Caco-2 (cell line): ENCODE data around the gene USP40. TPM values are rescaled to one million over a fixed set of nuclear protein-coding genes. Genes with fewer than 3 reads are reported as not detected.

Experiments
- BruUV-seq: library from RNA; stranded (reverse); fragments of 400-500 nt; replicated peaks from 2 replicates; lab custom pipeline; 2021; lab: Mats Ljungman, UMichigan
- CTCF ChIA-PET: fragments of 300-600 bp; sonication (Branson Sonifier 250); formaldehyde crosslinking; loops from one replicate; lab custom pipeline; 2022; ENCODE audit warnings: antibody characterized with exemption; lab: Charles Lee
- POLR2A ChIA-PET: fragments of 300-600 bp; sonication (Branson Sonifier 250); formaldehyde crosslinking; loops from one replicate; lab custom pipeline; 2022; ENCODE audit warnings: antibody characterized with exemption; lab: Charles Lee
- DNase-seq, 2 experiments: peaks; one replicate each; pipeline versions ENCODE4 v3.0.0 to v3.0.0-alpha.2; 2020 to 2022
- H3K27me3 ChIP-seq: replicated peaks from 2 replicates; pipeline ENCODE4 v1.6.0; 2011; ENCODE audit warnings: low read length; ENCODE audit not compliant: control insufficient read depth, insufficient read depth
- H3K36me3 ChIP-seq: 2 replicates; pipeline ENCODE4 v1.5.1; 2011; ENCODE audit warnings: low read length; ENCODE audit not compliant: control insufficient read depth, insufficient read depth
- H3K4me1 ChIP-seq: fragments of 250-450 bp; sonication (Bioruptor Pico); 2 replicates; pipeline ENCODE4 v1.5.1; 2020; ENCODE audit warnings: mild to moderate bottlenecking
- H3K4me3 ChIP-seq: 2 replicates; pipeline ENCODE4 v1.5.1; 2011; ENCODE audit warnings: low read depth, mild to moderate bottlenecking, control low read depth, low read length
- H3K9me3 ChIP-seq: fragments of 250-450 bp; sonication (Bioruptor Pico); 2 replicates; pipeline ENCODE4 v1.5.1; 2020; ENCODE audit warnings: mild to moderate bottlenecking, moderate library complexity
- H3K27ac Mint-ChIP-seq: one replicate; pipeline ENCODE4 v1.8.0; 2022; ENCODE audit warnings: mixed read lengths; ENCODE audit not compliant: unreplicated experiment
- H3K27me3 Mint-ChIP-seq: one replicate; pipeline ENCODE4 v1.8.0; 2022; ENCODE audit warnings: mixed read lengths; ENCODE audit not compliant: insufficient read depth, unreplicated experiment
- H3K36me3 Mint-ChIP-seq: one replicate; pipeline ENCODE4 v1.8.0; 2022; ENCODE audit warnings: mild to moderate bottlenecking, mixed read lengths; ENCODE audit not compliant: insufficient read depth, unreplicated experiment
- H3K4me1 Mint-ChIP-seq: one replicate; pipeline ENCODE4 v1.8.0; 2022; ENCODE audit warnings: low read depth, mixed read lengths; ENCODE audit not compliant: unreplicated experiment
- H3K4me3 Mint-ChIP-seq: one replicate; pipeline ENCODE4 v1.8.0; 2022; ENCODE audit warnings: mild to moderate bottlenecking, moderate library complexity, mixed read lengths; ENCODE audit not compliant: unreplicated experiment
- H3K9me3 Mint-ChIP-seq: one replicate; pipeline ENCODE4 v1.8.0; 2022; ENCODE audit warnings: mixed read lengths; ENCODE audit not compliant: unreplicated experiment
- CTCF ChIP-seq, 2 experiments: fragments of 200-600 bp in 1 of 2; IDR thresholded peaks; 1 replicate in 1 of 2; 2 replicates in 1 of 2; pipeline versions ENCODE4 v1.5.1 to v1.8.0; 2011 to 2022; ENCODE audit warnings: antibody characterized with exemption in 1 of 2, control low read depth in 1 of 2, inconsistent platforms in 1 of 2, low read depth in 1 of 2, low read length in 1 of 2, mild to moderate bottlenecking in 1 of 2, moderate library complexity in 1 of 2; ENCODE audit not compliant: insufficient read depth in 1 of 2, severe bottlenecking in 1 of 2, unreplicated experiment in 1 of 2
- intact Hi-C: fragments of 100-400 bp; cut with micrococcal nuclease; formaldehyde crosslinking; loops from one replicate; pipeline ENCODE4 v1.10.0; 2022; ENCODE audit not compliant: unreplicated experiment
- total RNA-seq: library from RNA; stranded (reverse); gene quantifications from 2 replicates; pipeline ENCODE4 v1.2.3, GENCODE V29; 2022

USP40 gene
- total RNA-seq, 1 experiment from 2014 or later: 27.8 TPM

GRCh38 chr2:233440714-233441113, 125.9 kb downstream of the USP40 start:
- no peaks in the 10 kb centered on the region for H3K4me1 Mint-ChIP-seq
- Histone ChIP-seq H3K36me3 (no peaks in the 10 kb centered on the region; the same call in 1 of the 2 replicates), H3K4me1 (no peaks in the 10 kb centered on the region), H3K4me3 (no peak overlapping the region), H3K27me3 (no peaks in the 10 kb centered on the region), H3K9me3 (no peaks in the 10 kb centered on the region)
- intact Hi-C loops: loop anchor here (10.0 kb wide), 1 partner anchor 86 kb away; the partner anchor contains the start of gene DGKD
- peak overlapping the region; percentile 65 for H3K27ac Mint-ChIP-seq
- ChIA-PET CTCF (no interaction called here), POLR2A (no interaction called here)
- no peak for DNase-seq
- no peak for TF ChIP-seq CTCF (IDR thresholded peaks at IDR 0.05; ENCODE audit: insufficient read depth in 1 of 2, low read depth in 1 of 2, low read length in 1 of 2, severe bottlenecking in 1 of 2, unreplicated experiment in 1 of 2)
- H3K9me3 Mint-ChIP-seq: no peaks in the 10 kb centered on the region
- H3K4me3 Mint-ChIP-seq: no peak overlapping the region
- H3K27me3 Mint-ChIP-seq: no peaks in the 10 kb centered on the region
- no TSS peak for BruUV-seq
- H3K36me3 Mint-ChIP-seq: peaks cover 83% of the 10 kb centered on the region

- intact Hi-C loops: loop anchor here (10.0 kb wide), 1 partner anchor 86 kb away; the partner anchor contains the start of gene DGKD
- no TSS peak for BruUV-seq
These were observed 126.3 kb downstream of the USP40 start for GRCh38 chr2:233440314-233440713.

GRCh38 chr2:233439191-233439590, 127.4 kb downstream of the USP40 start:
- peaks cover 81% of the 10 kb centered on the region for H3K36me3 Mint-ChIP-seq
- CTCF ChIA-PET: no interaction called here

More at GRCh38 chr2:233440314-233440713, 126.3 kb downstream of the USP40 start:
- H3K4me3 ChIP-seq: no peak overlapping the region
- no peak for DNase-seq
- ChIA-PET POLR2A (no interaction called here), CTCF (no interaction called here)
- H3K4me1 Mint-ChIP-seq: no peaks in the 10 kb centered on the region
- H3K27me3 ChIP-seq: no peaks in the 10 kb centered on the region
- H3K27me3 Mint-ChIP-seq: no peaks in the 10 kb centered on the region
- peaks cover 83% of the 10 kb centered on the region for H3K36me3 Mint-ChIP-seq
- H3K4me3 Mint-ChIP-seq: no peak overlapping the region
- H3K9me3 ChIP-seq: no peaks in the 10 kb centered on the region
- no peaks in the 10 kb centered on the region; the same call in 1 of the 2 replicates for H3K36me3 ChIP-seq
- TF ChIP-seq CTCF (IDR thresholded peaks at IDR 0.05; ENCODE audit: insufficient read depth in 1 of 2, low read depth in 1 of 2, low read length in 1 of 2, severe bottlenecking in 1 of 2, unreplicated experiment in 1 of 2): no peak
- H3K9me3 Mint-ChIP-seq: no peaks in the 10 kb centered on the region
- H3K27ac Mint-ChIP-seq: no peak overlapping the region
- H3K4me1 ChIP-seq: no peaks in the 10 kb centered on the region

More at GRCh38 chr2:233439191-233439590, 127.4 kb downstream of the USP40 start:
- no peaks in the 10 kb centered on the region for H3K4me1 Mint-ChIP-seq
- intact Hi-C loops: no loop called here
- no peaks in the 10 kb centered on the region for H3K9me3 Mint-ChIP-seq
- H3K27ac Mint-ChIP-seq: no peak overlapping the region
- no peaks in the 10 kb centered on the region for H3K27me3 ChIP-seq
- H3K27me3 Mint-ChIP-seq: no peaks in the 10 kb centered on the region
- POLR2A ChIA-PET: no interaction called here
- no peak for TF ChIP-seq CTCF (IDR thresholded peaks at IDR 0.05; ENCODE audit: insufficient read depth in 1 of 2, low read depth in 1 of 2, low read length in 1 of 2, severe bottlenecking in 1 of 2, unreplicated experiment in 1 of 2)
- no peak for DNase-seq
- H3K4me3 Mint-ChIP-seq: no peak overlapping the region
- H3K4me3 ChIP-seq: no peak overlapping the region
- no peaks in the 10 kb centered on the region for H3K4me1 ChIP-seq
- no peaks in the 10 kb centered on the region for H3K9me3 ChIP-seq
- H3K36me3 ChIP-seq: no peaks in the 10 kb centered on the region; the same call in 1 of the 2 replicates
- no TSS peak for BruUV-seq
